Liver (tissue), 3 donors: ENCODE measurements around the gene F5.

ENCODE experiments used
- CTCF ChIP-seq: fragments of 150-350 bp; IDR thresholded peaks from 2 replicates; pipeline ENCODE4 v1.5.1; 2017; ENCODE audit warnings: improper control_type of control experiment, low read depth, low read length; ENCODE audit not compliant: missing input control
- RAD21 ChIP-seq, 2 donors: IDR thresholded peaks; 2 replicates each; pipeline ENCODE4 v1.6.1; 2016; ENCODE audit warnings: antibody characterized with exemption in 2 of 2, mild to moderate bottlenecking in 2 of 2
- TF ChIP-seq, protein P1 (sequence below): IDR thresholded peaks from 2 replicates; pipeline ENCODE4 v1.6.1; 2016; ENCODE audit warnings: antibody characterized with exemption
- donor health status: healthy.
- donor health status: healthy.

DNA sequence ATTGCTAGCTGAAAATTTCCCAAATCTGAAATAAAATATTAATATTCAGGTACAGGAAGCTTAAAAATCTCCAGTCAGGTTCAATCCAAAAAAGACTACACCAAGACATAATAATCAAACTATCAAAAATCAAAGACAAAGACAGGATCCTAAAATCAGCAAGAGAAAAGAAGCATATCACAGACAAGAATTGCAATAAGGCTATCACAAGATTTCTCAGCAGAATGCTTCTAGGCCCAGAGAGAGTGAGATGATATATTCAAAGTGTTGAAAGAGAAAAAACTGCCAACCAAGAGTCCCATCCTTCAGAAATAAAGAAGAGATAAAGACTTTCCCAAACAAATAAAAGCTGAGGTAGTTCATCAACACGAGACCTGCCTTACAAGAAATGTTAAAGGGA lies 48.6 kb upstream of the F5 start:
- TF ChIP-seq, protein P1, sequence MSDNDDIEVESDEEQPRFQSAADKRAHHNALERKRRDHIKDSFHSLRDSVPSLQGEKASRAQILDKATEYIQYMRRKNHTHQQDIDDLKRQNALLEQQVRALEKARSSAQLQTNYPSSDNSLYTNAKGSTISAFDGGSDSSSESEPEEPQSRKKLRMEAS = no peak
- no peak for TF ChIP-seq RAD21 (IDR thresholded peaks at IDR 0.05)
- TF ChIP-seq CTCF = no peak
